Measurements from ENCODE around the gene DPT.

DNA sequence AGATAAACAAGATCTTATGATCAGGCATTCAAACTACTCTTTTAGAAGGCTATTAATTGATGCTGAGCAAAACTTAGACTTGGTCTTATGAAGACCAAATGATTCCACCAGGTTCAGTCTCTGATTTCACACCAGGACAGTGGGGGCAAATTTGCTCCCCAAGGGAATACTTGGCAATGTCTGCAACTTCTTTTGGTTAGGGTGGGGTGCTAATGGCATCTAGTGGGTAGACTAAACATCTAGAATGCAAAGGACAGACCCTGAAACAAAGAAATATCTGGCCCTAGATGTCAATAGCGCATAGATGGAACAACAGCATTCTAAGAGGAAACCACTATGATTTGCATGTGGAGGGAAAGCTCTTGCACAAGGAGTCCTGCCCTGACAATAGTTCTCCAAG is 30.6 kb downstream of the DPT start:
- TF ChIP-seq EZH2 (IDR thresholded peaks at IDR 0.05; ENCODE audit: insufficient read depth, low read length), result no peak
- TF ChIP-seq, protein P1, sequence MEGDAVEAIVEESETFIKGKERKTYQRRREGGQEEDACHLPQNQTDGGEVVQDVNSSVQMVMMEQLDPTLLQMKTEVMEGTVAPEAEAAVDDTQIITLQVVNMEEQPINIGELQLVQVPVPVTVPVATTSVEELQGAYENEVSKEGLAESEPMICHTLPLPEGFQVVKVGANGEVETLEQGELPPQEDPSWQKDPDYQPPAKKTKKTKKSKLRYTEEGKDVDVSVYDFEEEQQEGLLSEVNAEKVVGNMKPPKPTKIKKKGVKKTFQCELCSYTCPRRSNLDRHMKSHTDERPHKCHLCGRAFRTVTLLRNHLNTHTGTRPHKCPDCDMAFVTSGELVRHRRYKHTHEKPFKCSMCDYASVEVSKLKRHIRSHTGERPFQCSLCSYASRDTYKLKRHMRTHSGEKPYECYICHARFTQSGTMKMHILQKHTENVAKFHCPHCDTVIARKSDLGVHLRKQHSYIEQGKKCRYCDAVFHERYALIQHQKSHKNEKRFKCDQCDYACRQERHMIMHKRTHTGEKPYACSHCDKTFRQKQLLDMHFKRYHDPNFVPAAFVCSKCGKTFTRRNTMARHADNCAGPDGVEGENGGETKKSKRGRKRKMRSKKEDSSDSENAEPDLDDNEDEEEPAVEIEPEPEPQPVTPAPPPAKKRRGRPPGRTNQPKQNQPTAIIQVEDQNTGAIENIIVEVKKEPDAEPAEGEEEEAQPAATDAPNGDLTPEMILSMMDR (IDR thresholded peaks at IDR 0.05; ENCODE audit: insufficient read depth, low read depth, low read length), result no peak
